Measurements from ENCODE around the gene RAB6D. TPM values are rescaled to one million over a fixed set of nuclear protein-coding genes. Genes with fewer than 3 reads are reported as not detected.
"Not testable (repeated sequence)": the region's sequence is repeated elsewhere in the genome, so short reads cannot be mapped to it uniquely, and the experiment has no call there.

The RAB6D gene
- total and polyA plus RNA-seq, 2 donors (not counting 1 experiment from before 2014, with no cell fraction given): under 0.01 to 0.06 TPM

DNA sequence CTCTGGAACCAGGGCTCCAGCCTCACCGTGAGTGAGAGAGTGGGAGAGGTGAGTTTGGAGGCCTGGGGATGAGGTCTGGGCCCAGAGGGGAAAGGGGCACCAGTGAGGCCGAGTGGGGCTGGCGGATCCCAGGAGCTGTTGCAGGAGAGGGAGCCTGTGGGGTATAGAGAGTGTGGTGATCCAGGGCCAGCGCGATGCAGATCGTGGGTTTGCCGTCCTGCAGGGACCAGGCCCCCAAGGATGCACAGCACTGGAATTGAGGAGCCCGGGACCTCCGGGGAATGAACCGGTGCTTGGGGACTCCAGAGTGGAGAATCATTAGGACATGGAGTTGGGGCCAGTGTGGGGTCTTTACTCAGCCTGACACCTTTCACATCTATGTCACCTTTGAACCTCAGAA is 25.7 kb upstream of the RAB6D start:
- no peaks in the 10 kb centered on the region for H3K79me2 ChIP-seq (ENCODE audit: control insufficient read depth, insufficient read depth, low read length)
- H3K4me3 ChIP-seq (replicated peaks in 1 of 4; ENCODE audit: control extremely low read depth in 1 of 4, insufficient read depth in 1 of 4, low read depth in 3 of 4, low read length in 4 of 4): no peak overlapping the region
- H3K27me3 ChIP-seq (ENCODE audit: control insufficient read depth, insufficient read depth, low read length): no peaks in the 10 kb centered on the region
- H3K9me3 ChIP-seq (ENCODE audit: control insufficient read depth, insufficient read depth, low read depth, low read length): no peaks in the 10 kb centered on the region
- no peak overlapping the region for H2AFZ ChIP-seq (ENCODE audit: low read length)
- no peaks in the 10 kb centered on the region for H3K36me3 ChIP-seq (ENCODE audit: control insufficient read depth, insufficient read depth, low read length)
- H3K9ac ChIP-seq (ENCODE audit: insufficient read depth, low read length): no peak overlapping the region
- H3K4me2 ChIP-seq (ENCODE audit: extremely low read depth, insufficient read depth, low read length): no peak overlapping the region
- TF ChIP-seq EZH2 (IDR thresholded peaks at IDR 0.05; ENCODE audit: low read length, missing control alignments) (no peak), CTCF (conservative IDR thresholded peaks at IDR 0.05 in 1 of 2, IDR thresholded peaks at IDR 0.05 in 1 of 2; ENCODE audit: low read depth in 1 of 2, low read length in 2 of 2) (no peak)
- H3K27ac ChIP-seq (ENCODE audit: insufficient read depth, low read length): no peak overlapping the region
- no peak for DNase-seq (ENCODE audit: low read depth in 2 of 2)
- H3K4me1 ChIP-seq (ENCODE audit: control insufficient read depth, extremely low read depth, insufficient read depth, low read length): no peaks in the 10 kb centered on the region
- H4K20me1 ChIP-seq (ENCODE audit: control insufficient read depth, extremely low read depth, insufficient read depth, low read length): no peaks in the 10 kb centered on the region

GRCh38 chr2:131388834-131389233 is 24.9 kb upstream of the RAB6D start:
- not testable (repeated sequence) for H3K4me2 ChIP-seq (ENCODE audit: extremely low read depth, insufficient read depth, low read length); H3K27me3 ChIP-seq (ENCODE audit: control insufficient read depth, insufficient read depth, low read length); H3K9ac ChIP-seq (ENCODE audit: insufficient read depth, low read length); DNase-seq (ENCODE audit: low read depth in 2 of 2); H3K4me3 ChIP-seq (replicated peaks in 1 of 4; ENCODE audit: control extremely low read depth in 1 of 4, insufficient read depth in 1 of 4, low read depth in 3 of 4, low read length in 4 of 4); H3K9me3 ChIP-seq (ENCODE audit: control insufficient read depth, insufficient read depth, low read depth, low read length); H3K36me3 ChIP-seq (ENCODE audit: control insufficient read depth, insufficient read depth, low read length); H3K4me1 ChIP-seq (ENCODE audit: control insufficient read depth, extremely low read depth, insufficient read depth, low read length); H2AFZ ChIP-seq (ENCODE audit: low read length); H3K27ac ChIP-seq (ENCODE audit: insufficient read depth, low read length); H3K79me2 ChIP-seq (ENCODE audit: control insufficient read depth, insufficient read depth, low read length); H4K20me1 ChIP-seq (ENCODE audit: control insufficient read depth, extremely low read depth, insufficient read depth, low read length)

GRCh38 chr2:131373111-131373510 is 9.1 kb upstream of the RAB6D start:
- H3K27me3 ChIP-seq (ENCODE audit: control insufficient read depth, insufficient read depth, low read length); DNase-seq (ENCODE audit: low read depth in 2 of 2); H3K4me3 ChIP-seq (replicated peaks in 1 of 4; ENCODE audit: control extremely low read depth in 1 of 4, insufficient read depth in 1 of 4, low read depth in 3 of 4, low read length in 4 of 4); H3K4me1 ChIP-seq (ENCODE audit: control insufficient read depth, extremely low read depth, insufficient read depth, low read length); H2AFZ ChIP-seq (ENCODE audit: low read length); H3K4me2 ChIP-seq (ENCODE audit: extremely low read depth, insufficient read depth, low read length); H3K79me2 ChIP-seq (ENCODE audit: control insufficient read depth, insufficient read depth, low read length); H3K36me3 ChIP-seq (ENCODE audit: control insufficient read depth, insufficient read depth, low read length); H3K9me3 ChIP-seq (ENCODE audit: control insufficient read depth, insufficient read depth, low read depth, low read length); H3K27ac ChIP-seq (ENCODE audit: insufficient read depth, low read length); H3K9ac ChIP-seq (ENCODE audit: insufficient read depth, low read length); H4K20me1 ChIP-seq (ENCODE audit: control insufficient read depth, extremely low read depth, insufficient read depth, low read length): not testable (repeated sequence)

- TF ChIP-seq CTCF (conservative IDR thresholded peaks at IDR 0.05 in 1 of 2, IDR thresholded peaks at IDR 0.05 in 1 of 2; ENCODE audit: low read depth in 1 of 2, low read length in 2 of 2) (no peak), EZH2 (IDR thresholded peaks at IDR 0.05; ENCODE audit: low read length, missing control alignments) (no peak)
- no peaks in the 10 kb centered on the region for H3K79me2 ChIP-seq (ENCODE audit: control insufficient read depth, insufficient read depth, low read length)
- no peak overlapping the region for H3K4me2 ChIP-seq (ENCODE audit: extremely low read depth, insufficient read depth, low read length)
- no peaks in the 10 kb centered on the region for H4K20me1 ChIP-seq (ENCODE audit: control insufficient read depth, extremely low read depth, insufficient read depth, low read length)
- H3K9ac ChIP-seq (ENCODE audit: insufficient read depth, low read length): no peak overlapping the region
- H3K4me1 ChIP-seq (ENCODE audit: control insufficient read depth, extremely low read depth, insufficient read depth, low read length): no peaks in the 10 kb centered on the region
- no peak overlapping the region for H2AFZ ChIP-seq (ENCODE audit: low read length)
- H3K4me3 ChIP-seq (replicated peaks in 1 of 4; ENCODE audit: control extremely low read depth in 1 of 4, insufficient read depth in 1 of 4, low read depth in 3 of 4, low read length in 4 of 4): no peak overlapping the region
- H3K36me3 ChIP-seq (ENCODE audit: control insufficient read depth, insufficient read depth, low read length): no peaks in the 10 kb centered on the region
- H3K27me3 ChIP-seq (ENCODE audit: control insufficient read depth, insufficient read depth, low read length): no peaks in the 10 kb centered on the region
- H3K27ac ChIP-seq (ENCODE audit: insufficient read depth, low read length): no peak overlapping the region
- no peaks in the 10 kb centered on the region for H3K9me3 ChIP-seq (ENCODE audit: control insufficient read depth, insufficient read depth, low read depth, low read length)
- DNase-seq (ENCODE audit: low read depth in 2 of 2): no peak
Observed at GRCh38 chr2:131369954-131370353, 6.0 kb upstream of the RAB6D start.

- not testable (repeated sequence) for H3K36me3 ChIP-seq (ENCODE audit: control insufficient read depth, insufficient read depth, low read length); H3K79me2 ChIP-seq (ENCODE audit: control insufficient read depth, insufficient read depth, low read length); H3K4me1 ChIP-seq (ENCODE audit: control insufficient read depth, extremely low read depth, insufficient read depth, low read length); H3K9ac ChIP-seq (ENCODE audit: insufficient read depth, low read length); H3K4me3 ChIP-seq (replicated peaks in 1 of 4; ENCODE audit: control extremely low read depth in 1 of 4, insufficient read depth in 1 of 4, low read depth in 3 of 4, low read length in 4 of 4); H3K9me3 ChIP-seq (ENCODE audit: control insufficient read depth, insufficient read depth, low read depth, low read length); H3K27ac ChIP-seq (ENCODE audit: insufficient read depth, low read length); H3K27me3 ChIP-seq (ENCODE audit: control insufficient read depth, insufficient read depth, low read length); H4K20me1 ChIP-seq (ENCODE audit: control insufficient read depth, extremely low read depth, insufficient read depth, low read length); H2AFZ ChIP-seq (ENCODE audit: low read length); DNase-seq (ENCODE audit: low read depth in 2 of 2); H3K4me2 ChIP-seq (ENCODE audit: extremely low read depth, insufficient read depth, low read length)
Observed at GRCh38 chr2:131368493-131369066, 4.6 kb upstream of the RAB6D start.
